H1 (cell line): ENCODE measurements around the gene SLC24A3. TPM values are rescaled to one million over a fixed set of nuclear protein-coding genes. Genes with fewer than 3 reads are reported as not detected.

Experiments used
- CBX8 ChIP-seq: fragments of 300-800, 300-1000 bp; sonication (generic); IDR thresholded peaks from 2 replicates; pipeline ENCODE4 v1.7.1; 2016; ENCODE audit warnings: low read depth, low read length, borderline replicate concordance
- JUN ChIP-seq: IDR thresholded peaks from 2 replicates; pipeline ENCODE4 v1.6.1; 2011; ENCODE audit warnings: low read depth, mild to moderate bottlenecking, improper control_type of control experiment, low read length
- RFX5 ChIP-seq: IDR thresholded peaks from 2 replicates; pipeline ENCODE4 v1.6.1; 2011; ENCODE audit warnings: low read depth, low read length, improper control_type of control experiment, borderline replicate concordance
- TBP ChIP-seq: IDR thresholded peaks from 2 replicates; pipeline ENCODE4 v1.6.1; 2011; ENCODE audit warnings: low read depth, low read length, improper control_type of control experiment
- TCF12 ChIP-seq: IDR thresholded peaks from 2 replicates; pipeline ENCODE4 v1.6.1; 2011; ENCODE audit warnings: low read depth, mild to moderate bottlenecking, low read length
- YY1 ChIP-seq: IDR thresholded peaks from 2 replicates; pipeline ENCODE4 v1.6.1; 2011; ENCODE audit warnings: low read depth, mild to moderate bottlenecking, low read length
- polyA plus RNA-seq, 7 experiments: library from polyadenylated mRNA; depleted of rRNA in 3 of 7; stranded (reverse) in 5 of 7; unstranded in 2 of 7; fragments of >200 nt in 5 of 7; fragments of 200-250 nt in 2 of 7; gene quantifications; 1 replicate in 5 of 7; 2 replicates in 1 of 7; 4 replicates in 1 of 7; pipeline versions ENCODE4 v1.2.1 to v1.2.3, GENCODE V29; 2011 to 2013; ENCODE audit warnings: missing spikeins in 2 of 7, mixed read lengths in 2 of 7
- total RNA-seq: library from RNA; stranded (reverse); fragmentation: NEBNext Ultra II Directional; extraction: Animal tissue kit (Norgen Biotek cat#: 25700); gene quantifications from 2 replicates; pipeline ENCODE4 v1.2.1, GENCODE V29; 2021

SLC24A3 gene
- total and polyA plus RNA-seq, 2 of the 8 experiments (the other 6 are each of a cell fraction or from before 2014, with no cell fraction given), result 4.5 to 6.3 TPM

DNA sequence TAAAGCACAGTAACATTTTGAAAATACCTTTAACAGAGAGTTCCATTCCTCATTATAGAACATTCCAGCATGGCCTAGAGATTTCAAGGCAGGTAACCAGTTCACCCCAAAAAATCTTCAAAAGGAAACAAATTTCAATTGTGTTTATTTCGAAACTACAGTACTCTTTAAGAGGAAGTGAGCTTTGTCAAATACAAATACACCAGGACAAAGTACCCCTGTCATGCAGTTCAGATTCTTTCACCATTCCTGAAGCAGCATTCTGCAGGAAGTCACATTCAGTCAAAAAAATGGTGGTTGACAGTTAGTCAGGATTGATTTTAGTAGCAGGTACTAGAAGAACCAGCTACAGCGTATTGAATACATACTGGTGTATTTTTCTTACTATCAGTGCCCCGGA lies 456.0 kb downstream of the SLC24A3 start (continued):
- no peak for TF ChIP-seq RFX5
- TF ChIP-seq JUN, result no peak
- TF ChIP-seq TBP, result no peak
- no peak for TF ChIP-seq CBX8
- no peak for TF ChIP-seq TCF12
- no peak for TF ChIP-seq YY1
